MM.1S (cell line): ENCODE results near the gene ADCY3.

ENCODE experiments used
- DNase-seq: peaks from one replicate; pipeline ENCODE4 v3.0.0-alpha.2; 2015
- H2AFZ ChIP-seq: fragments of 300-600 bp; sonication (generic); 2 replicates; pipeline ENCODE4 v1.6.0; 2016; ENCODE audit warnings: antibody characterized with exemption, low read length
- H3F3A ChIP-seq: fragments of 300-600 bp; sonication (generic); 2 replicates; pipeline ENCODE4 v1.6.1; 2016; ENCODE audit warnings: mild to moderate bottlenecking, antibody characterized with exemption, low read length, moderate library complexity, mixed read lengths; ENCODE audit not compliant: insufficient read depth
- H3K27ac ChIP-seq: fragments of 300-600 bp; sonication (generic); 2 replicates; pipeline ENCODE4 v1.5.1; 2016; ENCODE audit warnings: mild to moderate bottlenecking, low read length
- H3K27me3 ChIP-seq: fragments of 300-600 bp; sonication (generic); replicated peaks from 2 replicates; pipeline ENCODE4 v1.6.0; 2016; ENCODE audit warnings: low read length; ENCODE audit not compliant: insufficient read depth
- H3K36me3 ChIP-seq: fragments of 300-600 bp; sonication (generic); replicated peaks from 2 replicates; pipeline ENCODE4 v1.6.1; 2016; ENCODE audit warnings: mild to moderate bottlenecking, low read length, mixed read lengths; ENCODE audit not compliant: insufficient read depth
- H3K4me1 ChIP-seq: fragments of 300-600 bp; sonication (generic); 2 replicates; pipeline ENCODE4 v1.6.1; 2016; ENCODE audit warnings: low read length, mixed read lengths
- H3K4me2 ChIP-seq: fragments of 300-600 bp; sonication (generic); 2 replicates; pipeline ENCODE4 v1.6.0; 2016; ENCODE audit warnings: low read depth, low read length
- H3K4me3 ChIP-seq: fragments of 300-600 bp; sonication (generic); 2 replicates; pipeline ENCODE4 v1.5.1; 2016; ENCODE audit warnings: low read length, mixed read lengths
- H3K79me2 ChIP-seq: fragments of 300-600 bp; sonication (generic); 2 replicates; pipeline ENCODE4 v1.6.1; 2016; ENCODE audit warnings: mixed run types, low read length, mixed read lengths
- H3K9ac ChIP-seq: fragments of 300-600 bp; sonication (generic); 2 replicates; pipeline ENCODE4 v1.6.1; 2016; ENCODE audit warnings: low read length, mixed read lengths
- H3K9me2 ChIP-seq: fragments of 300-600 bp; sonication (generic); replicated peaks from 2 replicates; pipeline ENCODE4 v1.6.1; 2016; ENCODE audit warnings: mild to moderate bottlenecking, low read length, mixed read lengths; ENCODE audit not compliant: insufficient read depth
- H3K9me3 ChIP-seq: fragments of 300-600 bp; sonication (generic); replicated peaks from 2 replicates; pipeline ENCODE4 v1.6.1; 2016; ENCODE audit warnings: mild to moderate bottlenecking, low read length, mixed read lengths; ENCODE audit not compliant: insufficient read depth
- H4K20me1 ChIP-seq: fragments of 300-600 bp; sonication (generic); 2 replicates; pipeline ENCODE4 v1.6.1; 2016; ENCODE audit warnings: mild to moderate bottlenecking, low read length, moderate library complexity, mixed read lengths; ENCODE audit not compliant: insufficient read depth
- EZH2 ChIP-seq: fragments of 300-600 bp; sonication (generic); optimal IDR thresholded peaks from 2 replicates; pipeline ENCODE3; 2017; ENCODE audit warnings: low read depth, mild to moderate bottlenecking, antibody characterized with exemption, low read length, mixed read lengths
- EZH2phosphoT487 ChIP-seq: fragments of 300-600 bp; sonication (generic); IDR thresholded peaks from 2 replicates; pipeline ENCODE4 v1.6.1; 2018; ENCODE audit warnings: antibody characterized with exemption, low read length
- TF ChIP-seq, protein P1 (sequence below): fragments of 300-600 bp; sonication (generic); IDR thresholded peaks from 2 replicates; pipeline ENCODE4 v1.5.1; 2016; ENCODE audit warnings: antibody characterized with exemption, low read length, mixed read lengths

ADCY3 gene

DNA sequence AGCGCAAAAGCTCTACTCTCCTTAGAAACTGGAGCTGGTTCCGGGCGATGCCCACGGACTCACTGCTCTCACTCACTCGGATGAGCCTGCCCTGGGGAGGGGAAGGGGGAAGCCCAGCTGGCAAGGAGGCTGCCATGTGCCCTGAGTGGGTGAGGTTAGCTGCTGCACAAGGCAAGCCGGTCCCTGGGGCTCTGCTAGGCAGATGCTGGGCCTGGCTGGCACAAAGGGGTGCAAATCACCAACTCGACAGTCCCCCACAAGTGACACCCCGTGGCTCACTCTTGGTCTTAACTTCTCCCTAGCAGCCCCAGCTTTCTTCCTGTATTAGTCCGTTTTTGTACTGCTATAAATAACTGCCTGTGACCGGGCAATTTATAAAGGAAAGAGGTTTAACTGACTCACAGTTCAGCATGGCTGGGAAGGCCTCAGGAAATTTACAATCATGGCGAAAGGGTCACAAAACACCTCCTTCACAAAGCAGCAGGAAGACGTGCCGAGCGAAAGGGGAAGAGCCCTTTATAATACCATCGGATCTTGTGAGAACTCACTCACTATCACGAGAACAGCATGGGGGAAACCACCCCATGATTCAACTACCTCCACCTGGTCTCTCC, 33.2 kb downstream of the ADCY3 start:
- Histone ChIP-seq H3K4me1 (peaks cover 16% of the 10 kb centered on the region; the same call in 1 of the 2 replicates), H3K27ac (no peak overlapping the region), H3F3A (peaks cover 11% of the 10 kb centered on the region), H3K36me3 (peaks cover 3% of the 10 kb centered on the region; the same call in 1 of the 2 replicates), H3K4me2 (no peak overlapping the region), H3K9me2 (no peaks in the 10 kb centered on the region), H3K4me3 (no peak overlapping the region), H3K27me3 (no peaks in the 10 kb centered on the region), H2AFZ (no peak overlapping the region), H3K9ac (no peak overlapping the region), H3K9me3 (no peaks in the 10 kb centered on the region), H4K20me1 (no peaks in the 10 kb centered on the region), H3K79me2 (peaks cover 71% of the 10 kb centered on the region)
- DNase-seq = no peak
- no peak for TF ChIP-seq EZH2
- TF ChIP-seq, protein P1, sequence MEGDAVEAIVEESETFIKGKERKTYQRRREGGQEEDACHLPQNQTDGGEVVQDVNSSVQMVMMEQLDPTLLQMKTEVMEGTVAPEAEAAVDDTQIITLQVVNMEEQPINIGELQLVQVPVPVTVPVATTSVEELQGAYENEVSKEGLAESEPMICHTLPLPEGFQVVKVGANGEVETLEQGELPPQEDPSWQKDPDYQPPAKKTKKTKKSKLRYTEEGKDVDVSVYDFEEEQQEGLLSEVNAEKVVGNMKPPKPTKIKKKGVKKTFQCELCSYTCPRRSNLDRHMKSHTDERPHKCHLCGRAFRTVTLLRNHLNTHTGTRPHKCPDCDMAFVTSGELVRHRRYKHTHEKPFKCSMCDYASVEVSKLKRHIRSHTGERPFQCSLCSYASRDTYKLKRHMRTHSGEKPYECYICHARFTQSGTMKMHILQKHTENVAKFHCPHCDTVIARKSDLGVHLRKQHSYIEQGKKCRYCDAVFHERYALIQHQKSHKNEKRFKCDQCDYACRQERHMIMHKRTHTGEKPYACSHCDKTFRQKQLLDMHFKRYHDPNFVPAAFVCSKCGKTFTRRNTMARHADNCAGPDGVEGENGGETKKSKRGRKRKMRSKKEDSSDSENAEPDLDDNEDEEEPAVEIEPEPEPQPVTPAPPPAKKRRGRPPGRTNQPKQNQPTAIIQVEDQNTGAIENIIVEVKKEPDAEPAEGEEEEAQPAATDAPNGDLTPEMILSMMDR = no peak
- TF ChIP-seq EZH2phosphoT487 = no peak

DNA sequence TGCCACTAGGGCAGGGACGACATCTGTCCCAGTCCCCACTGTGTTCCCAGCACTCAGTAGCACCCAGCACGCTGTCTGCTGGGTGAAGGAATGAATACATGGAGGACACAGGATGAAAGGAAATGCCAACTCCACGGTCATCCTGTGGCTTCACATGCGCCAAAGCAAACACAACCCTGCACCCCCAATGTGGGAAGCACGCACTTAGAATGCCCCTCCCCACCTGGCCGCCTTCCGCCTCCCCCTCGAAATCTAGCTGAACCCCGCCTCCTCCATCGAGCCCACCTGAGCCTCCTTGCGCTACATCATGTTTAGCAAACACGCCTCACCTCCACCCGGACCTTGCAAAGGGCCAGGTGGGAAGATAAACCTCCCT, 33.9 kb downstream of the ADCY3 start:
- Histone ChIP-seq H3K79me2 (peaks cover 75% of the 10 kb centered on the region), H3F3A (peaks cover 11% of the 10 kb centered on the region), H3K9me2 (no peaks in the 10 kb centered on the region), H3K9ac (no peak overlapping the region), H3K27me3 (no peaks in the 10 kb centered on the region), H3K27ac (no peak overlapping the region), H3K4me2 (no peak overlapping the region), H3K4me1 (peaks cover 16% of the 10 kb centered on the region; the same call in 1 of the 2 replicates), H3K9me3 (no peaks in the 10 kb centered on the region), H3K4me3 (no peak overlapping the region), H2AFZ (no peak overlapping the region), H3K36me3 (peaks cover 3% of the 10 kb centered on the region; the same call in 1 of the 2 replicates), H4K20me1 (no peaks in the 10 kb centered on the region)
- TF ChIP-seq, protein P1 = no peak
- no peak for DNase-seq

DNA sequence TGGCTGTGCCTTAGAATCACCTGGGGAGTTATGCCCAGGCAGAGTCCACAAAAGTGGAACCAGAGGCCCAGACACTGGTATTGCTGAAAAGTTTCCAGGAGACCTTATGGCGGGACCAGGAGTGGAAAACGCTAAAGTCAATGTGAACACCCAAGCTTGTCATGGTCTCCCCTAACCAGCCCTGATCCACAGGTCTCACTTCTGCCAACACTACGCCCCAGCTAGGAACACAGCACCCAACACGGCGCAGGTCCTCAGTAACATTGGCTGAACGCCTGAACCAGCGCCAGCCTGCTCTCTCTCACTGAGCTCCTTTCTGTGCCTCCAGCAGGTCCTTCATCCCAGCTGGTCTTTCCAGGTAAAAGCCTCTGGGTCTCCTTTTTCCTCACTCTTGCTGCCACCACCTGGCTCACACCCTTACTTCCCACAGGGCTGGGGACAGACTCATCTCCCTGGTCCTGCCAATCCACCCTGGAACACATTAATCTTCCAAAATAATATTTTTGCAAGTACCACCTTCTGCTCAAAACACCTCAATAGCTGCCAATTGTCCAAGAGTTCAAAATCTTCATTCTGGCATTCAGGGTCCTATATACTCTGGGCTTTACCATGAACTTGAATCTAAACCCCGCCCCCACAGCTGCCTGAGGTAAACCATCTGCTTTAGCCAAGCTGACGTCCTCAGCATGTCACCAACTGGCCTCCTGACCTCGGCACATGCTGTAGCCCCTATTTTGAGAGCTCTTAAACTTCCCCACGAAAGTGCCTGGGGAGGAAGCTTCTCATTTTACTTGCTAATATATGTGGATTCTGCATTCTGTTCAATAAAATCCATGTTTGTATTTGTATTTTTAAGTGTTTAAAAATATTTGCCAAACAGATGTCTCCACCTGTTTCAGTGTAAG, 34.6 kb downstream of the ADCY3 start:
- H3K79me2 ChIP-seq = peaks cover 80% of the 10 kb centered on the region
- peaks cover 3% of the 10 kb centered on the region; the same call in 1 of the 2 replicates for H3K36me3 ChIP-seq
- no peak overlapping the region for H2AFZ ChIP-seq
- no peaks in the 10 kb centered on the region for H4K20me1 ChIP-seq
- H3K27me3 ChIP-seq = no peaks in the 10 kb centered on the region
- H3K9ac ChIP-seq = no peak overlapping the region
- H3K9me3 ChIP-seq = no peaks in the 10 kb centered on the region
- no peaks in the 10 kb centered on the region for H3K9me2 ChIP-seq
- DNase-seq = no peak
- peaks cover 16% of the 10 kb centered on the region; the same call in 1 of the 2 replicates for H3K4me1 ChIP-seq
- no peak for TF ChIP-seq EZH2
- TF ChIP-seq, protein P1 = no peak
- no peak for TF ChIP-seq EZH2phosphoT487
- no peak overlapping the region for H3K4me3 ChIP-seq
- no peak overlapping the region for H3K4me2 ChIP-seq
- H3F3A ChIP-seq = peaks cover 11% of the 10 kb centered on the region
- H3K27ac ChIP-seq = no peak overlapping the region
